GM12874 (cell line): ENCODE measurements around the gene NCAPD3.

ENCODE experiments used
- CTCF ChIP-seq: IDR thresholded peaks from 2 replicates; pipeline ENCODE4 v1.5.1; 2011; ENCODE audit warnings: low read depth, mild to moderate bottlenecking, control low read depth, low read length, moderate library complexity; ENCODE audit not compliant: insufficient read depth

Gene NCAPD3

GRCh38 chr11:134139303-134139872 is 84.4 kb downstream of the NCAPD3 start:
- no peak for TF ChIP-seq CTCF

- no peak for TF ChIP-seq CTCF
Measured at GRCh38 chr11:134138376-134138775, 85.4 kb downstream of the NCAPD3 start.

- TF ChIP-seq CTCF, result no peak
Measured at GRCh38 chr11:134134167-134134566, 89.6 kb downstream of the NCAPD3 start.

GRCh38 chr11:134132808-134133207 is 91.0 kb downstream of the NCAPD3 start:
- no peak for TF ChIP-seq CTCF

GRCh38 chr11:134131628-134132244 is 92.0 kb downstream of the NCAPD3 start:
- no peak for TF ChIP-seq CTCF

GRCh38 chr11:134126217-134126822 is 97.4 kb downstream of the NCAPD3 start:
- TF ChIP-seq CTCF, result no peak

GRCh38 chr11:134125507-134125906 is 98.3 kb downstream of the NCAPD3 start:
- TF ChIP-seq CTCF, result no peak
